DOHH2 (cell line): ENCODE data around the gene RFPL2.

Experiments
- CTCF ChIP-seq: fragments of 200-600 bp; sonication (generic); IDR thresholded peaks from one replicate; pipeline ENCODE4 v1.5.1; 2014; ENCODE audit warnings: antibody characterized with exemption, mild to moderate bottlenecking, low read depth, low read length; ENCODE audit not compliant: poor library complexity, severe bottlenecking
- EZH2phosphoT487 ChIP-seq: fragments of 200-600 bp; sonication (generic); IDR thresholded peaks from 2 replicates; pipeline ENCODE4 v1.6.1; 2017; ENCODE audit warnings: borderline replicate concordance, mild to moderate bottlenecking, antibody characterized with exemption, low read length, moderate library complexity, mixed read lengths

GRCh38 chr22:32164075-32164860 is 40.6 kb downstream of the RFPL2 start:
- TF ChIP-seq CTCF: no peak
- no peak for TF ChIP-seq EZH2phosphoT487
